NCI-H524 treated with DMSO at 0.1 percent for 48 hours (cell line): ENCODE data around the gene BANF1.

Experiments used
- DNase-seq: peaks from one replicate; lab custom pipeline; 2025; lab: John Stamatoyannopoulos, UW

BANF1 gene

DNA sequence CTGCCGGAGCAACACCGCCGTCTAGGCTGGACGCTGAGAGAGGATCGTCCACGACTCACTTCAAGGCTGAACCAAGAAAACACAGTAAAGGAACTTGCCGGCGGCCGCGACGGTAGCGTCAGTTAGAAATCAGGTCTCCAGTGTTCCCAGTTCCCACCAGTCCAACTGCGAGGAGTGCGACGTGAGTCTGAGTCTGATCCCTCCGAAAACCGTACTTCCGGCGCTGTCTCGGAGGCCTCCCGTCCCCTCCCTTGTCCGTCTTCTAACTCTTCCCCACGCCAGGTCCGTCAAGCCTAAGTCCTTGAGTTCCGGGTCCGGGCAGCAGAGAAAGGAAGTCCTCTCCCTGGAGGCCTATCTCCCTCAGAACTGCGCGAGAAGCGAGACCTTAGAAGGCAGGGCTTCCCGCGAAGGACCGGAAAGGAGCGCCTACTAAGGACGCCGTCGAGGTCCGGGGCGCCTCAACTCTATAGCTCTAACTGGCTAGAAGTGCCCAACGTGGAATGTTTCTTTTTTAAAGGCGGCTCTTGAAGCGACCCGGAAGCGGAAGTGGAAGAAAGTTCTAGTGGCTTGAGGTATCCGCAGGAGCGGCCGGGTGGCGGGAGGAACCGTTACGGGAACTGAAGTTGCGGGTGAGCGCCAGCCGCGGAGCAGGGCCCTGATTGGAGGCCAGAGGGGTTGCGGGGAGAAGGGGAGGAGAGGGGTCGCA, at the start of gene BANF1, which contains the start of gene EIF1AD:
BANF1 (plus strand) TSS at position 562 of the 706 bp plus-strand sequence. CDS start 748 bp downstream, outside the sequence.
EIF1AD (minus strand) TSS at position 216 of the 706 bp plus-strand sequence. CDS start 1,768 bp downstream, outside the sequence.
- peak; percentile 80 for DNase-seq

- no peak for DNase-seq
Measured at GRCh38 chr11:65953471-65953870, 48.8 kb upstream of the BANF1 start.

GRCh38 chr11:65954771-65955170, 47.5 kb upstream of the BANF1 start:
- DNase-seq, result no peak

DNA sequence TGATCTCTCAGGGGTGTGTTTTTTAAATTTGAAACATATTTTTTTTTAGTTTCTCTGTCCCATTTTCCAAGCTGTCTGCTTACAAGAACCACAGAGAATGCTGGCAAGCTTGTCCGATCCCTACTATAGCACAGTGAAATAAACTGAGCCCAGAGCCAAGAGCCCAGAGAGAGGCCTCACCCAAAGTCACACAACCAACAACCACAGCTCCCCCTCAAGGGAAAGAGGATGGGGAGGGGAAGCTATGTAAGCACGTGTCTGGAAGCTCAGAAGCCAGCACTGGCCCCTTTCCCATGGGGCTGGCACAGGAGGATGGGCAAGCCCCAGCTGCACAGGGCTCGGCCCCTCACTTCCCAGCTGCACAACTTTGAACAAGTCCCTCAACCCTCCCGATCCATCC, 44.0 kb upstream of the BANF1 start:
- DNase-seq, result no peak

- DNase-seq, result no peak
Measured at GRCh38 chr11:65958774-65959420, 43.4 kb upstream of the BANF1 start.

- DNase-seq, result no peak
Measured at GRCh38 chr11:65960824-65961266, 41.5 kb upstream of the BANF1 start.

DNA sequence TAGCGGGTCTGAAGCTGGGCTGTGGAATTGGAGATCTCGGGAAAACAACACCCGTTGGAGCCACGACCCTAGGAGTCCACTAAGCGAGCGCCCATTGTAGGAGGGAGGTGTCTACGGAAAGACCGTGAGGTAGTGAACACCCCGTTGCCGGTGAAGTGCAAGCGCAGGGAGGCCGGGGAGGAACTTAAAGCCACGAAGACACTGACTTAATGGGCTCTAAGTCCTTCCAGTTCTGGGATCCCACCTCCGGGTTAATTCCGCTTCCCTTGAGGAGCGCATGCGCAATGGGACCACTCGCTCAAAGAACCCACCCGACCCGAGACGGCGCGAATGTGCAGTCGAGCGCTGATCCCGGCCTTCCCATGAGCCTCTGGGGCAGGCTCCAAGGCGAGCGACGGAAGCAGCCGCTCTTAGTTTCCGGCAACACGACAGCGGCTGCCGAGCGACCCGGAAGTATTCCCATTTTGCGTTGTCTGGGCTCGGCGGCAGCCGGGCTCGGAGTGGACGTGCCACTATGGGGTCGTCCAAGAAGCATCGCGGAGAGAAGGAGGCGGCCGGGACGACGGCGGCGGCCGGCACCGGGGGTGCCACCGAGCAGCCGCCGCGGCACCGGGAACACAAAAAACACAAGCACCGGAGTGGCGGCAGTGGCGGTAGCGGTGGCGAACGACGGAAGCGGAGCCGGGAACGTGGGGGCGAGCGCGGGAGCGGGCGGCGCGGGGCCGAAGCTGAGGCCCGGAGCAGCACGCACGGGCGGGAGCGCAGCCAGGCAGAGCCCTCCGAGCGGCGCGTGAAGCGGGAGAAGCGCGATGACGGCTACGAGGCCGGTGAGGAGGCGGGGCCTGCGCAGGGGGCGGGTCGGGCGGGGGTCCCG, 40.8 kb upstream of the BANF1 start, which contains the start of gene SART1:
SART1 (plus strand) TSS at position 468 of the 874 bp plus-strand sequence; CDS start at position 515, 47 bp downstream.
- DNase-seq, result peak; percentile 80

DNA sequence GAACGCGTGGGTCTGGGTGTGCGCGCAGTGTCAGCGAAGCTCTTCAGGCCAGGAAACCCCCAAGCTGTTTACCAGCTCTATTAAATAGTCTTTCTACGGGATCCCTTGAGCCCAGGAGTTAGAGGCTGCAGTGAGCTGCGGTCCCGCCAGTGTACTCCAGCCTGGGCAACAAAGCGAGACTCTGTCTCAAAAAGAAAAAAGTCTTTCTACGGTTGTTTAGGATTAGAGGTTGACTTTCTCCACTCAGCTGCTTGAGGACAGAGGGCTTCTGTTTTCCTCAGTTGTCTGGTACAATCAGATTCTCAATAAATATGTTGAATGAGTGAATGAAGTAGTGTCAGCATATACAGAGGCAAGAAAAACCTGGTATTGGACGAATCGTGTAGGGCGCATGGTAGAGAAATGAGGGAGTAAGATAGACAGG, 40.1 kb upstream of the BANF1 start:
- DNase-seq, result no peak

- no peak for DNase-seq
Measured at GRCh38 chr11:65964906-65965305, 37.4 kb upstream of the BANF1 start.

DNA sequence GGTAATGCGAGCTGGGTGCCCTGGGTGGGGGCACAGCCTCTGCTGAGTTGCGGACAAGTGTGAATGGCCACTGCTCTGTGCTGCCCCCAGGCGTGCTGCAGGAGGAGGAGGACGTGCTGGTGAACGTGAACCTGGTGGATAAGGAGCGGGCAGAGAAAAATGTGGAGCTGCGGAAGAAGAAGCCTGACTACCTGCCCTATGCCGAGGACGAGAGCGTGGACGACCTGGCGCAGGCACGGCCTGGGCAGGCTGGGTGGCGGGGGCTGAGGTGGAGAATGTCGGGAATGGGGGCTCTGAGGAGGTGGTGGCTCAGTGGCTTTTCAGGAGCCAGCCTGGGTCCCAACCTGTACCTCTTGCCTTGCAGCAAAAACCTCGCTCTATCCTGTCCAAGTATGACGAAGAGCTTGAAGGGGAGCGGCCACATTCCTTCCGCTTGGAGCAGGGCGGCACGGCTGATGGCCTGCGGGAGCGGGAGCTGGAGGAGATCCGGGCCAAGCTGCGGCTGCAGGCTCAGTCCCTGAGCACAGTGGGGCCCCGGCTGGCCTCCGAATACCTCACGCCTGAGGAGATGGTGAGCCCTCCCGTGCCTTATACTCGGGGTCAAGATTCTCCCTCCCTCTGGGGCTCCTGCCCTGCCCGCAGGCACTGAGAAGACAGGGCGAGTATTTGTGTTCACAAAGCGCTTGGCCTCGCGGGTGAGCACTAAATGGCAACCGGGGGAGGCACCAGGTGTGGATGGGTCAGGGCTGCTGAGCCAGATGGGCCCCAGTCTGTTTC, 36.1 kb upstream of the BANF1 start:
- no peak for DNase-seq

GRCh38 chr11:65967329-65967934, 34.9 kb upstream of the BANF1 start:
- no peak for DNase-seq

DNA sequence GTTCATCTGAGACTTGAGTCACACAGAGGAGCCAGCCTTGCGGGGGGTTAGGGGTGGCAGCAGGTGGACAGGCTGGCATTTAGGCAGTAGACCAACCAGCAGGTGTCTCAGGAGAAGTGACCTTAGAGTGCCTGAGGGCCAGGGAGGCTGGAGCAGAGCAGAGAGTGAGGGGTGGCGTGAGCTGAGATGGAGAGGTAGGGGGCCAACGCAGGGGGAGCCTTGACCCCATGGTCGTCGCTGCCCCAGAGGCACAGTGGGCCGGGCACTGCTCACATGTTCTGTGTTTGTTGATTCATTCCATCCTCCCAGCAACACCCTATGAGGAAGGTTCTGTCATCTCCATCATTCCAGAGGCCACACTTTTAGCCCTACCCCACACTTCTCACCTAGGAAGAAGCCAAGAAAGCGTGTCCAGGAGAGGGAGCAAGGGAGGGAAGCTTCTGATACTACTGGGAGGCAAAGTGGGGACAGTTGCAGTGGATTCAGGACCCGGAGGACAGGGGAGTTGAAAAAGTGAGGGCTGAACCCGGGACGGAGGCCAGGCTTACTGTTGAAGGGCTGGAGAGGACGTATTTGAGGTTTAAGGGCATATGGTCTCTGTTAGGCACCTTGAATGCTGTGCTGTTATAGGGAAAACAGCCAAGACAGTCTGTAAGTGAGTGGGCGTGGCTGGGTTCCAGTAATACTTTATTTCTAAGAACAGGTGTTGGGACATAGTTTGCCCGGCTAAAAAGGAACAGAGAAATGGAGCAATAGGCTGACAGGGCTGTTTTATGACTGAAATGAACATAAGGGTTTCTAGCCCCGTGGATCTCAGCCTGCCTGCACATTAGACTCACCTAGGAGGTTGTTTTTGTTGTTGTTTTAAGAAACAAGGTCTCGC, 33.5 kb upstream of the BANF1 start:
- DNase-seq, result no peak

- no peak for DNase-seq
Measured at GRCh38 chr11:65972116-65972515, 30.2 kb upstream of the BANF1 start.

GRCh38 chr11:65973439-65974110, 28.7 kb upstream of the BANF1 start:
- DNase-seq, result no peak

GRCh38 chr11:65975771-65976170, 26.5 kb upstream of the BANF1 start:
- DNase-seq, result no peak

DNA sequence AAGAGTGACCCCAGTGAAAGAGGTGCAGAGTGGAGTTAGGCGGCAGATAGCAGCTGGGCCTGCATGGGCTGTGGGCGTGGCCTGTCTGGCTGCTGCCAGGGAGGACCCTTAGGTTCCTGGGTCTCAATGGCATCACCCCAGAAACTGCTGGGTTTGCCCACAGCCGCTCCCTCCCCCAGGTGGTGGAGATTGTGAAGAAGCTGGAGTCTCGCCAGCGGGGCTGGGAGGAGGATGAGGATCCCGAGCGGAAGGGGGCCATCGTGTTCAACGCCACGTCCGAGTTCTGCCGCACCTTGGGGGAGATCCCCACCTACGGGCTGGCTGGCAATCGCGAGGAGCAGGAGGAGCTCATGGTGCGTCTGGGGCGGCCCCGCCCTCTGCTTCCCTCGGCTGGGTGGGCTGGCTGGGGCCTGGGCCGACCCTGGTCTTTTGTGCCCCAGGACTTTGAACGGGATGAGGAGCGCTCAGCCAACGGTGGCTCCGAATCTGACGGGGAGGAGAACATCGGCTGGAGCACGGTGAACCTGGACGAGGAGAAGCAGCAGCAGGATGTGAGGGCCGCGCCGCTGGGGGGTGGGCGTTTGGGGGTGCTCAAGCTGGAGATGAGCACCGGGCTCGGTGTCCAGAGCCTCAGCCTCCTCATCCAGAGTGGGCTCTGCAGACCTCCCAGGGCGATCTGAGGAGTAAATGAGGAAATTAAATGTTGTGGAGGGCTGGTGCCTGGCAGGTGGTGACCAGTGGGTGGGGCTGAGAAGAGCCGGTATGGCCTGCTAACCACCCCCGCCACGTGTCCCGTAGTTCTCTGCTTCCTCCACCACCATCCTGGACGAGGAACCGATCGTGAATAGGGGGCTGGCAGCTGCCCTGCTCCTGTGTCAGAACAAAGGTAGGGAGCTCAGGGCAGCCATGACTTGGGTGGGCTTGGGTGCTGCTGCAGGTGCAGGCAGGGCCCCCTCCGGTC, 25.8 kb upstream of the BANF1 start:
- no peak for DNase-seq

GRCh38 chr11:65977621-65978390, 24.5 kb upstream of the BANF1 start:
- no peak for DNase-seq
